Astrocyte (in vitro differentiated cells and primary cell): ENCODE results near the gene HOXB6.

ENCODE experiments used
- CTCF ChIP-seq: IDR thresholded peaks from 2 replicates; pipeline ENCODE4 v1.5.1; 2011; ENCODE audit warnings: low read depth, mild to moderate bottlenecking, inconsistent platforms, low read length, moderate library complexity; ENCODE audit not compliant: insufficient read depth
- EZH2 ChIP-seq: IDR thresholded peaks from 2 replicates; pipeline ENCODE4 v1.6.1; 2012; ENCODE audit warnings: mild to moderate bottlenecking, low read length, inconsistent platforms; ENCODE audit not compliant: insufficient read depth

GRCh38 chr17:48559122-48559839, 45.5 kb downstream of the HOXB6 start:
- no peak for TF ChIP-seq CTCF
- TF ChIP-seq EZH2 = no peak
